ENCODE measurements around the gene HELZ.
"Not testable (repeated sequence)": the region's sequence is repeated elsewhere in the genome, so short reads cannot be mapped to it uniquely, and the experiment has no call there.

Gene HELZ

GRCh38 chr17:67229109-67229955 lies 15.7 kb downstream of the HELZ start:
- no peak for DNase-seq (ENCODE audit: low read depth, low spot score)

- DNase-seq (ENCODE audit: low read depth, low spot score): no peak
Measured at GRCh38 chr17:67227488-67227887, 17.5 kb downstream of the HELZ start.

- no peak for DNase-seq (ENCODE audit: low read depth, low spot score)
Measured at GRCh38 chr17:67225316-67225715, 19.7 kb downstream of the HELZ start.

GRCh38 chr17:67224736-67225135 lies 20.3 kb downstream of the HELZ start:
- DNase-seq (ENCODE audit: low read depth, low spot score): no peak

- DNase-seq (ENCODE audit: low read depth, low spot score): no peak
Measured at GRCh38 chr17:67223924-67224323, 21.1 kb downstream of the HELZ start.

GRCh38 chr17:67221062-67221998 lies 23.7 kb downstream of the HELZ start:
- DNase-seq (ENCODE audit: low read depth, low spot score): no peak

GRCh38 chr17:67218385-67218950 lies 26.5 kb downstream of the HELZ start:
- no peak for DNase-seq (ENCODE audit: low read depth, low spot score)

- no peak for DNase-seq (ENCODE audit: low read depth, low spot score)
Measured at GRCh38 chr17:67217446-67217845, 27.6 kb downstream of the HELZ start.

- DNase-seq (ENCODE audit: low read depth, low spot score): no peak
Measured at GRCh38 chr17:67216578-67217320, 28.2 kb downstream of the HELZ start.

GRCh38 chr17:67215991-67216421 lies 29.0 kb downstream of the HELZ start:
- DNase-seq (ENCODE audit: low read depth, low spot score): no peak

GRCh38 chr17:67212714-67213417 lies 32.1 kb downstream of the HELZ start:
- no peak for DNase-seq (ENCODE audit: low read depth, low spot score)

- no peak for DNase-seq (ENCODE audit: low read depth, low spot score)
Measured at GRCh38 chr17:67212231-67212630, 32.8 kb downstream of the HELZ start.

- no peak for DNase-seq (ENCODE audit: low read depth, low spot score)
Measured at GRCh38 chr17:67211742-67212141, 33.3 kb downstream of the HELZ start.

- no peak for DNase-seq (ENCODE audit: low read depth, low spot score)
Measured at GRCh38 chr17:67210915-67211314, 34.1 kb downstream of the HELZ start.

GRCh38 chr17:67208232-67208631 lies 36.8 kb downstream of the HELZ start:
- DNase-seq (ENCODE audit: low read depth, low spot score): no peak

GRCh38 chr17:67203818-67204217 lies 41.2 kb downstream of the HELZ start:
- no peak for DNase-seq (ENCODE audit: low read depth, low spot score)

- DNase-seq (ENCODE audit: low read depth, low spot score): no peak
Measured at GRCh38 chr17:67202503-67202902, 42.5 kb downstream of the HELZ start.

- DNase-seq (ENCODE audit: low read depth, low spot score): no peak
Measured at GRCh38 chr17:67200727-67201301, 44.2 kb downstream of the HELZ start.

GRCh38 chr17:67198131-67198530 lies 46.9 kb downstream of the HELZ start:
- no peak for DNase-seq (ENCODE audit: low read depth, low spot score)

- not testable (repeated sequence) for DNase-seq (ENCODE audit: low read depth, low spot score)
Measured at GRCh38 chr17:67197023-67197422, 48.0 kb downstream of the HELZ start.

All from smooth muscle cell of the brain vasculature (primary cell).